ENCODE measurements around the gene SIRPA. TPM values are rescaled to one million over a fixed set of nuclear protein-coding genes. Genes with fewer than 3 reads are reported as not detected.

The SIRPA gene
- polyA plus RNA-seq, 1 donor (not counting 4 experiments of a cell fraction or from before 2014, with no cell fraction given) = 23.7 TPM

- Histone ChIP-seq H3K36me3 (ENCODE audit: control insufficient read depth in 2 of 2, extremely low read depth in 1 of 2, insufficient read depth in 2 of 2, low read length in 2 of 2) (peaks cover 2 to 6% of the 10 kb centered on the region in 2 experiments), H3K4me2 (ENCODE audit: control insufficient read depth, extremely low read depth, insufficient read depth, low read depth, low read length) (no peak overlapping the region), H3K4me1 (ENCODE audit: control insufficient read depth, extremely low read depth, insufficient read depth, low read length) (peaks cover 29% of the 10 kb centered on the region), H3K9me1 (ENCODE audit: control insufficient read depth, extremely low read depth, insufficient read depth, low read length) (no peaks in the 10 kb centered on the region), H2AFZ (ENCODE audit: control insufficient read depth, low read length) (no peak overlapping the region), H3K9ac (ENCODE audit: control insufficient read depth, extremely low read depth, insufficient read depth, low read length) (no peak overlapping the region), H3K9me3 (ENCODE audit: control insufficient read depth, low read depth, low read length) (no peaks in the 10 kb centered on the region), H4K20me1 (ENCODE audit: control insufficient read depth, extremely low read depth, insufficient read depth, low read length) (no peaks in the 10 kb centered on the region), H3K27ac (ENCODE audit: control insufficient read depth, insufficient read depth, low read length) (no peak overlapping the region), H3K27me3 (ENCODE audit: control insufficient read depth, extremely low read depth, insufficient read depth, low read length) (no peaks in the 10 kb centered on the region), H3K79me2 (ENCODE audit: control insufficient read depth, insufficient read depth, low read length) (no peaks in the 10 kb centered on the region), H3K4me3 (ENCODE audit: control insufficient read depth in 2 of 3, extremely low read depth in 1 of 3, insufficient read depth in 2 of 3, low read depth in 1 of 3, low read length in 3 of 3) (no peak overlapping the region)
- no peak for DNase-seq (ENCODE audit: low read depth, low spot score)
- dilution Hi-C loops (cut with MboI; ENCODE audit: extremely low pct_ligation_motif_present, low sequenced_read_pairs) = no loop called here
- no peak for TF ChIP-seq EZH2 (IDR thresholded peaks at IDR 0.05; ENCODE audit: low read length)
- no peak for TF ChIP-seq CTCF (optimal IDR thresholded peaks at IDR 0.05 in 1 of 3, IDR thresholded peaks at IDR 0.05 in 1 of 3, conservative IDR thresholded peaks at IDR 0.05 in 1 of 3; ENCODE audit: extremely low read depth in 1 of 3, insufficient read depth in 2 of 3, low read length in 3 of 3)
- no peak for FAIRE-seq
These were observed 36.6 kb downstream of the SIRPA start for GRCh38 chr20:1931830-1932229.

DNA sequence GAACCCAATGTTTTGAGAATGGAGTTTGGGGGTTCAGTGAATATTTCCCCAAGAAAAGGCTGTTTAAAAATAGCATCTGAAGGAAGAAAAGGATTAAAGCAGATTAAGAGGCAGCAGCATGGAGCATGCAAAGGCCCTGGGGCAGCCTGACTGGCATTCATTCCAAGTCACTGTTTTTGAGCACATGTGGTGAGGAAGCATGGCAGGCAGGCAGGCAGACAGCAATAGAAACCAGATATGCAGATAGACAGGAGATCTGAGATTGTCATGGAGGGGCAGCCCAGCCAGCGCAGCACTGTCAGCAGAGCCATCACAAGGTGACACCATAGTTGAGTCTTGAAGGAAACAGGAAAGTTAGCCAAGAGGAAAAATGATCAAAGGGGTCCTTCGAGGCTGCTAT, 37.8 kb downstream of the SIRPA start:
- Histone ChIP-seq H3K27ac (ENCODE audit: control insufficient read depth, insufficient read depth, low read length) (no peak overlapping the region), H3K4me2 (ENCODE audit: control insufficient read depth, extremely low read depth, insufficient read depth, low read depth, low read length) (no peak overlapping the region)
- no peak for DNase-seq (ENCODE audit: low read depth, low spot score)

More for the DNA sequence above, 37.8 kb downstream of the SIRPA start:
- H2AFZ ChIP-seq (ENCODE audit: control insufficient read depth, low read length) = no peak overlapping the region
- H3K9me1 ChIP-seq (ENCODE audit: control insufficient read depth, extremely low read depth, insufficient read depth, low read length) = no peaks in the 10 kb centered on the region
- no peaks in the 10 kb centered on the region for H4K20me1 ChIP-seq (ENCODE audit: control insufficient read depth, extremely low read depth, insufficient read depth, low read length)
- no peak overlapping the region for H3K9ac ChIP-seq (ENCODE audit: control insufficient read depth, extremely low read depth, insufficient read depth, low read length)
- no peak for TF ChIP-seq EZH2 (IDR thresholded peaks at IDR 0.05; ENCODE audit: low read length)
- no peak for TF ChIP-seq CTCF (optimal IDR thresholded peaks at IDR 0.05 in 1 of 3, IDR thresholded peaks at IDR 0.05 in 1 of 3, conservative IDR thresholded peaks at IDR 0.05 in 1 of 3; ENCODE audit: extremely low read depth in 1 of 3, insufficient read depth in 2 of 3, low read length in 3 of 3)
- no peaks in the 10 kb centered on the region for H3K9me3 ChIP-seq (ENCODE audit: control insufficient read depth, low read depth, low read length)
- H3K79me2 ChIP-seq (ENCODE audit: control insufficient read depth, insufficient read depth, low read length) = no peaks in the 10 kb centered on the region
- dilution Hi-C loops (cut with MboI; ENCODE audit: extremely low pct_ligation_motif_present, low sequenced_read_pairs) = no loop called here
- H3K27me3 ChIP-seq (ENCODE audit: control insufficient read depth, extremely low read depth, insufficient read depth, low read length) = no peaks in the 10 kb centered on the region
- no peak overlapping the region for H3K4me3 ChIP-seq (ENCODE audit: control insufficient read depth in 2 of 3, extremely low read depth in 1 of 3, insufficient read depth in 2 of 3, low read depth in 1 of 3, low read length in 3 of 3)
- no peak for FAIRE-seq
- peaks cover 29% of the 10 kb centered on the region for H3K4me1 ChIP-seq (ENCODE audit: control insufficient read depth, extremely low read depth, insufficient read depth, low read length)
- peaks cover 1 to 6% of the 10 kb centered on the region in 2 experiments for H3K36me3 ChIP-seq (ENCODE audit: control insufficient read depth in 2 of 2, extremely low read depth in 1 of 2, insufficient read depth in 2 of 2, low read length in 2 of 2)
